PC-9 (cell line): ENCODE results near the gene IKZF2.

Experiments
- CTCF ChIP-seq: fragments of 200-600 bp; sonication (generic); conservative IDR thresholded peaks from 2 replicates; pipeline ENCODE4 v1.6.1; 2017; ENCODE audit warnings: mixed run types, antibody characterized with exemption, mild to moderate bottlenecking, moderate library complexity
- EZH2 ChIP-seq: fragments of 200-600 bp; sonication (generic); IDR thresholded peaks from 2 replicates; pipeline ENCODE4 v1.8.0; 2017; ENCODE audit warnings: antibody characterized with exemption, low read depth

GRCh38 chr2:213079756-213080155 lies 71.7 kb downstream of the IKZF2 start:
- TF ChIP-seq CTCF (no peak), EZH2 (no peak)
